ENCODE measurements around the gene RSPH9.

Gene RSPH9

DNA sequence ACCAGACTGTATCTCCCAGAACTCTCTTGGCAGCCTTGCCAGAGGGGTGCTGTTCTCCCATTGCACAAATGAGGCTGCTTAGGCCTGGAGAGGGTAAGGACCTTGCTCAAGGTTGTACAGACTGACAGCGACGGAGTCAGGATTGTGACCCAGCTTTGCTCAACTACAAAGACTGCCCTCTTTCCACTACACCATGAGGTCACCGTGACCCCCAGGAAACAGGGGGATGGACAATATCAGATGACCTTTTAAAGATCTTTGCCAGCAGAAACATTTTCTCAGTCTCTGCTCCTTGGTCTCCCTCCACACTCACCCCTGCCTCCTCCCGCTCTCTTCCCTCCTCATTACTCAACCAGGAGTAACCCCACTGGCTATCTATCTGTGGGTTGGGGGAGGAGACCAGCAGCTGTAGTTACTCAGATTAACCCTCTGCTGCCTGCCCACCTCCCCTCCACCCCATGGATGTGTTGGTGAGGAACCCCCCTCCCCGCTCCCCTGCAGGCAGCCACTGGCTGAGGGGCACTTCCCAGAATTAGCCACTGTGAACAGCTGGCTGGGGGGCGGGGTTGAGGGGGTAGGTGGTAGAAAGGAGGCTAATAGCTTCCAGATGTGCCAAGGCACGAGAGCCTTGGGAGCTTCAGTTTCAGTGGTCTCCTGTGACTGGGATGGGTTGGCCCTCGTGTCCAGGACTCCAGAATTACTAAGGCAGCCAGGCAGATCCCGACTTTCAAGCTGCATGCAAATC lies 69.6 kb downstream of the RSPH9 start:
- no peak for DNase-seq

DNA sequence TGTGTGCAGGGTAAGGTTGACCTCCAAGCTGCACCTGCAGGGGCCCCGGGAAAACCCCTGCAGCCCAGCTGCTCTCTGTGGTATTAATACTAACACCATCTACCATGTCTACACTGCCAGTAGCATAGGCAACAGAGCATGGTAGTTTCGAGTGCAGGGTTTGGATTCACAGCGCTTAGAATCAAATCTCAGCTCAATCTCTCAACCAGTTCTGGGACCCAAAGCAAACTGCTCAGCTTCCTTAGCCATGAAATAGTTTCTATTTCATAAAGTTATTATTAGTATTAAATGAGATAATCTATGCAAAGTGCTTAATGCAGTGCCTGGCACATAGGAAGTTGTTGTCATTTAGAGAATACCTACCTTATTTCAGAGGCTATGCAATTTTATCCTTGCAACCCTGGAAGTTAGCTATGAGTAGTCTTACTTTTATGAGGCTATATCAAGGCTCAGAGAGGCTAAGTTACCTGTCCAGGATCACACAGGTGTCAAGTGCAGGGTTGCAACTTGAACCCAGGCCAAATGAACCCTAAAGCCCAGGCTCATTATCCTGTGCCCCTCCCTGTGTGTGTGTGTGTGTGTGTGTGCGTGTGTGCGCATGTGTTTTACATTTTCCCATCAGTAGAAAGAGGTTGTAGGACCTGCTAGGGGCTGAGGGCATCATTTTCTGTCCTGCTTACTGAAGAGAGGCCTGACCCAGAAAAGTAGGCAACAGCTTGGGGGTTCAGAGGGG lies 70.4 kb downstream of the RSPH9 start:
- DNase-seq: no peak

DNA sequence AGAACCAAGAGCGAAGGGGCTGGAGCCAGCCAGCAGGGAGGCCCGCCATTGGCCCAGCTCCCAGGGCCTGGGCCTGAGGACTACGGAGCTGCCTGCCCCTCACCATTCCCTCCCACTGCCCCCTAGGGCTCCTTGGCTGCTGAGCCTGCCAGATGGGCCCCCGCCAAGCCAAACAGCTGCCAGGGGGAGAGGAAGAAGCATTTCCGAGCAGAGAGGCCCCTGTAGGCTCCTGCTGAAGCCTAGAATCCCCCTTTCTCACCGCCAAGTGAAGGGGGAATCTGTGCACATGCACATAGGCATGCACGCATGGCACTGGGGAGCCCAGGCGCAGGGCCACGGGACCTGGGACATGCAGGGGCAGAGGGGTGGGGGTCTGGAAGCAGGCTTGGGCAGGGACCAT lies 71.3 kb downstream of the RSPH9 start:
- no peak for DNase-seq

- no peak for DNase-seq
These were observed 72.6 kb downstream of the RSPH9 start for GRCh38 chr6:43717389-43717788.

GRCh38 chr6:43717822-43718221 lies 73.0 kb downstream of the RSPH9 start:
- DNase-seq: no peak

- DNase-seq: no peak
These were observed 73.7 kb downstream of the RSPH9 start for GRCh38 chr6:43718387-43719105.

GRCh38 chr6:43719511-43719910 lies 74.7 kb downstream of the RSPH9 start:
- DNase-seq: no peak

DNA sequence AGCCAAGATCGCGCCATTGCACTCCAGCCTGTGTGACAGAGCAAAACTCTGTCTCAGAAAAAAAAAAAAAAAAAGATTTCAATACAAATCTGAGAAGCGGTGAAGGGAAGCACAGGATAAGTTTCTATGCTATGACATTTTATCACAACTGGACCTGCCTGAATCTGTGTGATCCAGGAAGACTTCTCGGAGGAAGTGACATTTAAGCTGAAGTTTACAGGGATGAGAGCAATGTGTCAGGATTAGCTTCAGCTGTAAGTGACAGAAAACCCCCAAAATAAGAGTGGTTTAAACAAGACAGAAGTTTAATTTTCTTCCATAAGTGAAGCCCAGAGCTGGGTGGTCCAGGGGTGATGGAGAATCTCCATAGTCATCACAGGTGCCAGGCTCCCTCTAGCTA lies 76.2 kb downstream of the RSPH9 start:
- no peak for DNase-seq

Measured in NCI-H2029 treated with DMSO at 0.1 percent for 48 hours (cell line).